C4-2B (cell line): ENCODE measurements around the gene CCDC177.

Experiments used
- H3K27ac ChIP-seq: fragments of 450-650 bp; 2 replicates; pipeline ENCODE4 v1.5.1; 2017
- CTCF ChIP-seq: fragments of 450-650 bp; conservative IDR thresholded peaks from 2 replicates; pipeline ENCODE4 v1.5.1; 2017; ENCODE audit warnings: mild to moderate bottlenecking
- ZFX ChIP-seq: fragments of 450-650 bp; IDR thresholded peaks from 2 replicates; pipeline ENCODE4 v1.6.1; 2017

Gene CCDC177

GRCh38 chr14:69595336-69595735 lies 20.7 kb upstream of the CCDC177 start:
- no peak overlapping the region for H3K27ac ChIP-seq
- no peak for TF ChIP-seq CTCF
- TF ChIP-seq ZFX = no peak

DNA sequence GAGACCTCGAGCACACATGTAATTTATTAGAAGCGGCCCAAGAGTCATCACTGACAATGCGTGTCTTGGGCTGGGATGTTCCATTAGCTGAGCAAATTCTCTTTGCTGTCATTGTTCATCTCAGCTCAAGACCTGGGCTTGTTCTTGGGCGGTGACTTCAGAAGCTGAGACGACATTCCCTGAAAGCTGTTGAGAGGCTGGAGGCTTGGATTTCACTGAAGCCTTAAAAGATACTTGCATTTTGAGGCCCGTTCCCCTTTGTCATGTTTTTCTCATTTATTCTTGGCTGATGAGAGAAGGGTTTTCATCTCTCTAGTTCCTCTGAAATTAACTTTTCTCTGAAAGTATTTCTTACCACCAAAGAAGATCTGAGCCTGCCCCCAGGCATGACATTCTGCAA lies 20.2 kb upstream of the CCDC177 start:
- no peak overlapping the region for H3K27ac ChIP-seq
- TF ChIP-seq CTCF = no peak
- TF ChIP-seq ZFX = no peak

DNA sequence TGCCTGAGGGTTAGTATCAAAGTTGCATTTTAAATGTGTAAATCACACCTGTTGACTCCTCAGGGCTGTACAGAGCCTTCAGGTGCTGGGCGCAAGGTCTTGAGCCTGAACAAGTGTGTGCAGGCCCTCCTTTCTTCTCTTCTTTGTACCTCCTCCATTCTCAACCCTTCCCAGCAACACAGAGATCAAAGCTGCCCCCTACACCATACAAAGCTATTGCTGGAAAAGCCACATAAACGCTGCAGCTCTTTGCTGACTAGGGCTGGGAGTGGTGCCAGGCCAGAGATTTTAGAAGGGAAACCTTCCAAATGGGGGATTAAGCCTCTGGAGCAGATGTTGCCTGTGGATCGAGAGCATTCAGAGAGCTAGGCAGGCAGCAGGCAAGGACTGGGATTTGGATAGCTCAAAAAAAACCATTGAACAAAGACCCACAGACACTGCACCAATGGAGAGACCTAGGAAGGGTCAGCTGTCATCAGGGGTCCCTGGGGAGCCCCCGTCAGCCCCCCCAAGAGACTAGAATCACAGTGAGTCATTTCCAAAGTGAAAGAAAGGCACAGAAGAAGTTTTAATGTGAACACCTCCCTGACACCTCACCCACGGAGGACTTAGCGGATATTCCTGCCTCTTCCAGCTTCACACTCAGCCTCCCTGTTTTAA lies 18.5 kb upstream of the CCDC177 start:
- H3K27ac ChIP-seq = no peak overlapping the region

DNA sequence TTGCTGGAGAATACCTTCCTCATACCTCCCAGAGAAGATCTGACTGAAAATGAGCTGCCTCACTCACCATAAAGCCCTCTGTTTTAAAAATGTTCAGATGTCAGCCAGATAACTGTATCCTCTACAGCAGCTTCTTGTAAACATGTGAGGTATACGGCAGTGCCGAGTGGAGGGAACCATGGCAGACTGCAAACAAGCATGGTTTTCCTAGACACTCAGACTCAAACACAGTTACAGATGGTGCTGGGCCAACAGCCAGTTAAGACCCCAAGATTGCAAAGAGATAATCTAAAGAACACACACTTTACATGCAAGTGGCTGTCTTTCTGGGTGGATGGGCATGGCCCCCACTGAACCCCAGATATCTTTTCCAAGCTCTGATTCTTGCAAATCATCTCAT lies 16.6 kb upstream of the CCDC177 start:
- H3K27ac ChIP-seq = no peak overlapping the region
- TF ChIP-seq ZFX (no peak), CTCF (no peak)

More for the DNA sequence above, 18.5 kb upstream of the CCDC177 start:
- TF ChIP-seq CTCF (no peak), ZFX (no peak)

DNA sequence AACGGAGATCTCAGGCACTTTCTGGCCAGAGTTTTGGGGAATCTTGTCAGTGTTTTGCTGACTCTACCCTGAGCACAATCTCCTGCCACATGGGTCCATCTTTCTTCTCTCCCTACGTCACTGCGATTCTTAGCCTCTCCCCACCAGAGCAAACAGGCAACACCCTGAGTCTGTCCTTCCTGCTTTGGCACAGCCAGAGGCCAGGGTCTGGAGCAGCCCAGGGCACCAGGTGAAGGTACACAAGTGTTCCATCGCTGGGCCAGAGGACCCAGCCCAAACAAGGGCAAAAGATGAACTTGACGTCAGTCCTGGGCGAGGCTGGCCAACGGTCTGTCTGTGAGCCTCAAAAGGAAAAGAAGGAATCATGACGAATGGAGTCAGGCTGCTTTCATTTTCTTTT lies 12.7 kb upstream of the CCDC177 start:
- TF ChIP-seq ZFX = no peak
- H3K27ac ChIP-seq = no peak overlapping the region

DNA sequence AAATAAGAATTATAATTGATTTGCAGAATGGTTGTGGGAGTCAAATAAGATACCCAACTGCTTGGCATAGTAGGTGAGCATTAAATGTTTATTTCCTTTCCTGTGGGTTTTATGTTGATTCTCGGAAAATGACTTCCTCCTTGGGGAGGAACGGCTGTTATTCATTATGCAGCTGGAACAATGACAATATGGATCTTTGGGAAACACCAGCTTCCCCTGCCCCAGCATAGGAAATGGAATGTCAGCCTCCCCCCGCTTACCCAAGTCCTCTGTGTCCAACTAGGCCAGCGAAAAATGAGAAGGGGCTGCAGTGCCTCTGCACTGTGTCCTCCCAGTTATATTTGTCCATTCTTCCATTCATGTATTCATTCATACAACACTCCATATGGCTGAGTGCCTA lies 11.7 kb upstream of the CCDC177 start:
- TF ChIP-seq ZFX = no peak
- no peak for TF ChIP-seq CTCF
- H3K27ac ChIP-seq = no peak overlapping the region

- TF ChIP-seq ZFX (no peak), CTCF (no peak)
- no peak overlapping the region for H3K27ac ChIP-seq
Observed at GRCh38 chr14:69584389-69584788, 9.7 kb upstream of the CCDC177 start.

GRCh38 chr14:69582829-69583228 lies 8.2 kb upstream of the CCDC177 start:
- no peak overlapping the region for H3K27ac ChIP-seq
- no peak for TF ChIP-seq CTCF
- no peak for TF ChIP-seq ZFX
